HepG2 (cell line): ENCODE measurements around the gene VTI1B.

Experiments used
- BHLHE40 ChIP-seq: IDR thresholded peaks from 2 replicates; pipeline ENCODE4 v1.6.1; 2011; ENCODE audit warnings: low read length, improper control_type of control experiment
- CTCF ChIP-seq: sonication (generic); formaldehyde crosslinking; IDR thresholded peaks from 2 replicates; pipeline ENCODE4 v1.5.0; 2020; ENCODE audit warnings: mild to moderate bottlenecking, missing genetic modification reagents, moderate library complexity
- KDM2A ChIP-seq: sonication (generic); formaldehyde crosslinking; IDR thresholded peaks from 2 replicates; pipeline ENCODE4 v1.4.0; 2020; ENCODE audit warnings: low read depth, missing genetic modification reagents, borderline replicate concordance
- NFE2L1 ChIP-seq: sonication (generic); formaldehyde crosslinking; IDR thresholded peaks from 2 replicates; pipeline ENCODE4 v1.4.0; 2020; ENCODE audit warnings: missing genetic modification reagents, mild to moderate bottlenecking, borderline replicate concordance
- SMC3 ChIP-seq: IDR thresholded peaks from 2 replicates; pipeline ENCODE4 v1.6.1; 2011; ENCODE audit warnings: low read length, improper control_type of control experiment
- SOX6 ChIP-seq, 2 experiments: fragments of 450-650 bp in 1 of 2; sonication (generic) in 1 of 2; formaldehyde crosslinking in 1 of 2; IDR thresholded peaks; 2 replicates each; pipeline versions ENCODE4 v1.4.0 to v1.6.1; 2017 to 2020; ENCODE audit warnings: antibody characterized with exemption in 1 of 2, mild to moderate bottlenecking in 1 of 2, missing genetic modification reagents in 1 of 2
- STAT6 ChIP-seq: sonication (generic); formaldehyde crosslinking; IDR thresholded peaks from 2 replicates; pipeline ENCODE4 v1.4.0; 2020; ENCODE audit warnings: missing genetic modification reagents, mild to moderate bottlenecking, borderline replicate concordance
- TSC22D2 ChIP-seq: sonication (generic); formaldehyde crosslinking; IDR thresholded peaks from 2 replicates; pipeline ENCODE4 v1.5.1; 2020; ENCODE audit warnings: missing genetic modification reagents, mild to moderate bottlenecking, borderline replicate concordance
- UBTF ChIP-seq: sonication (generic); formaldehyde crosslinking; IDR thresholded peaks from 2 replicates; pipeline ENCODE4 v1.4.0; 2020; ENCODE audit warnings: mild to moderate bottlenecking, missing genetic modification reagents
- YY1 ChIP-seq: IDR thresholded peaks from 2 replicates; pipeline ENCODE4 v1.6.1; 2011; ENCODE audit warnings: low read length, low read depth, moderate library complexity, mild to moderate bottlenecking; ENCODE audit not compliant: insufficient read depth, insufficient replicate concordance
- ZNF572 ChIP-seq: sonication (generic); formaldehyde crosslinking; IDR thresholded peaks from 2 replicates; pipeline ENCODE4 v1.5.1; 2020; ENCODE audit warnings: mild to moderate bottlenecking, missing genetic modification reagents
- ZNF607 ChIP-seq: sonication (generic); formaldehyde crosslinking; IDR thresholded peaks from 2 replicates; pipeline ENCODE4 v1.5.1; 2020; ENCODE audit warnings: missing genetic modification reagents, mild to moderate bottlenecking, borderline replicate concordance
- ZNF841 ChIP-seq: sonication (generic); formaldehyde crosslinking; IDR thresholded peaks from 2 replicates; pipeline ENCODE4 v1.8.1; 2023; ENCODE audit warnings: missing genetic modification reagents, borderline replicate concordance

- TF ChIP-seq ZNF572, result no peak
- no peak for TF ChIP-seq KDM2A
- TF ChIP-seq BHLHE40, result no peak
- TF ChIP-seq TSC22D2 (CRISPR knock-in tag), result no peak
- no peak for TF ChIP-seq SOX6 (IDR thresholded peaks at IDR 0.05)
- no peak for TF ChIP-seq SOX6 (CRISPR knock-in tag; IDR thresholded peaks at IDR 0.05)
- TF ChIP-seq STAT6 (CRISPR knock-in tag), result no peak
- TF ChIP-seq ZNF607 (CRISPR knock-in tag), result no peak
- no peak for TF ChIP-seq SMC3
- no peak for TF ChIP-seq ZNF841 (CRISPR knock-in tag)
- TF ChIP-seq YY1, result no peak
- TF ChIP-seq CTCF (CRISPR knock-in tag), result no peak
- no peak for TF ChIP-seq UBTF (CRISPR knock-in tag)
- TF ChIP-seq NFE2L1 (CRISPR knock-in tag), result no peak
Measured at GRCh38 chr14:67683842-67684241, 9.4 kb upstream of the VTI1B start.
